WTC11 (cell line): ENCODE results near the gene CHFR. TPM values are rescaled to one million over a fixed set of nuclear protein-coding genes. Genes with fewer than 3 reads are reported as not detected.
"Not testable (repeated sequence)": the region's sequence is repeated elsewhere in the genome, so short reads cannot be mapped to it uniquely, and the experiment has no call there.

Experiments used
- ATAC-seq: fragments of 200-7000 bp; cut with Tn5 transposase; 2 replicates; pipeline ENCODE4 v1.10.0; 2021; ENCODE audit warnings: mild to moderate bottlenecking, moderate library complexity
- CTCF ChIA-PET: fragments of 300-600 bp; sonication (Branson Sonifier 250); formaldehyde crosslinking; loops from one replicate; lab custom pipeline; 2021; ENCODE audit warnings: antibody characterized with exemption; lab: Charles Lee
- POLR2A ChIA-PET: fragments of 350-600 bp; sonication (Branson Sonifier 250); formaldehyde crosslinking; loops from one replicate; lab custom pipeline; 2021; ENCODE audit warnings: antibody characterized with exemption; lab: Charles Lee
- DNase-seq: peaks from one replicate; pipeline ENCODE4 v3.0.0; 2021; ENCODE audit warnings: low spot score
- H3K27ac Mint-ChIP-seq: 2 replicates; pipeline ENCODE4 v1.8.0; 2021; ENCODE audit warnings: mixed read lengths
- H3K27me3 Mint-ChIP-seq: 2 replicates; pipeline ENCODE4 v1.8.0; 2021; ENCODE audit warnings: low read depth, mild to moderate bottlenecking, moderate library complexity, mixed read lengths
- H3K36me3 Mint-ChIP-seq: 2 replicates; pipeline ENCODE4 v1.8.0; 2021; ENCODE audit warnings: mixed read lengths
- H3K4me1 Mint-ChIP-seq: 2 replicates; pipeline ENCODE4 v1.8.0; 2022; ENCODE audit warnings: mixed read lengths
- H3K4me3 Mint-ChIP-seq: 2 replicates; pipeline ENCODE4 v1.8.0; 2021; ENCODE audit warnings: mild to moderate bottlenecking, moderate library complexity, mixed read lengths
- H3K9me3 Mint-ChIP-seq: 2 replicates; pipeline ENCODE4 v1.8.0; 2021; ENCODE audit warnings: mixed read lengths
- AR ChIP-seq: fragments of 250-450 bp; sonication (Bioruptor Pico); IDR thresholded peaks from 2 replicates; pipeline ENCODE4 v1.9.0; 2021; ENCODE audit warnings: mild to moderate bottlenecking
- CTCF ChIP-seq: fragments of 200-600 bp; IDR thresholded peaks from 2 replicates; pipeline ENCODE4 v1.8.0; 2022; ENCODE audit warnings: antibody characterized with exemption
- ERG ChIP-seq: fragments of 250-450 bp; sonication (Bioruptor Pico); IDR thresholded peaks from 2 replicates; pipeline ENCODE4 v1.8.0; 2021; ENCODE audit warnings: mild to moderate bottlenecking
- ESRRA ChIP-seq: sonication (generic); formaldehyde crosslinking; IDR thresholded peaks from 2 replicates; pipeline ENCODE4 v1.8.1; 2022; ENCODE audit warnings: mild to moderate bottlenecking, missing genetic modification reagents, borderline replicate concordance
- FOXK1 ChIP-seq: sonication (generic); formaldehyde crosslinking; IDR thresholded peaks from 2 replicates; pipeline ENCODE4 v1.8.0; 2022; ENCODE audit warnings: mild to moderate bottlenecking, moderate library complexity, missing genetic modification reagents
- GRHL2 ChIP-seq: fragments of 250-450 bp; sonication (Bioruptor Pico); IDR thresholded peaks from 2 replicates; pipeline ENCODE4 v1.8.0; 2022; ENCODE audit warnings: mild to moderate bottlenecking, moderate library complexity; ENCODE audit not compliant: insufficient replicate concordance, severe bottlenecking
- JUN ChIP-seq: sonication (generic); formaldehyde crosslinking; IDR thresholded peaks from 2 replicates; pipeline ENCODE4 v1.8.0; 2023; ENCODE audit warnings: mild to moderate bottlenecking, missing genetic modification reagents
- PRDM15 ChIP-seq: sonication (generic); formaldehyde crosslinking; IDR thresholded peaks from 2 replicates; pipeline ENCODE4 v1.8.0; 2022; ENCODE audit warnings: missing genetic modification reagents
- SP1 ChIP-seq: sonication (generic); formaldehyde crosslinking; conservative IDR thresholded peaks from 2 replicates; pipeline ENCODE4 v1.8.1; 2022; ENCODE audit warnings: missing genetic modification reagents
- STAT6 ChIP-seq: sonication (generic); formaldehyde crosslinking; conservative IDR thresholded peaks from 2 replicates; pipeline ENCODE4 v1.8.1; 2023; ENCODE audit warnings: mild to moderate bottlenecking, low read depth, missing genetic modification reagents, moderate library complexity
- total RNA-seq: library from RNA; stranded (reverse); gene quantifications from 3 replicates; pipeline ENCODE4 v1.2.3, GENCODE V29; 2021

Gene CHFR
- total RNA-seq, 1 experiment from 2014 or later, result 58.7 TPM

GRCh38 chr12:132809391-132809790 is 78.0 kb downstream of the CHFR start:
- Mint-ChIP-seq H3K9me3 (peaks cover 15% of the 10 kb centered on the region), H3K36me3 (peaks cover 67% of the 10 kb centered on the region)
- H3K4me3 Mint-ChIP-seq, H3K27ac Mint-ChIP-seq, POLR2A ChIA-PET, H3K27me3 Mint-ChIP-seq, ATAC-seq, CTCF ChIA-PET, H3K4me1 Mint-ChIP-seq: not testable (repeated sequence)
- peak; percentile 75 for DNase-seq
- TF ChIP-seq CTCF, result peak; percentile 46

- Mint-ChIP-seq H3K9me3 (peaks cover 14% of the 10 kb centered on the region), H3K36me3 (peaks cover 66% of the 10 kb centered on the region), H3K27ac (no peak overlapping the region; the same call in 1 of the 2 replicates), H3K27me3 (no peaks in the 10 kb centered on the region), H3K4me1 (no peaks in the 10 kb centered on the region), H3K4me3 (no peak overlapping the region)
- no peak for TF ChIP-seq PRDM15
- no peak for TF ChIP-seq GRHL2 (CRISPR knock-in tag)
- no peak for TF ChIP-seq SP1 (CRISPR knock-in tag)
- TF ChIP-seq AR (CRISPR knock-in tag), result no peak
- no peak for TF ChIP-seq ERG
- TF ChIP-seq FOXK1 (CRISPR knock-in tag), result no peak
- TF ChIP-seq ESRRA (CRISPR knock-in tag), result no peak
- no peak for TF ChIP-seq STAT6
- no peak for TF ChIP-seq JUN (CRISPR knock-in tag)
- ChIA-PET POLR2A (no interaction called here), CTCF (interaction anchor here (1.2 kb wide), 1 partner anchor 97 kb away, joined by 3 read pairs; no protein-coding TSS in a partner anchor)
- DNase-seq (peak; percentile 31), ATAC-seq (peak; percentile 51)
Observed at GRCh38 chr12:132807295-132808092, 79.9 kb downstream of the CHFR start.
